ENCODE data around the gene SRP14.
"Not testable (repeated sequence)": the region's sequence is repeated elsewhere in the genome, so short reads cannot be mapped to it uniquely, and the experiment has no call there.

The SRP14 gene

DNA sequence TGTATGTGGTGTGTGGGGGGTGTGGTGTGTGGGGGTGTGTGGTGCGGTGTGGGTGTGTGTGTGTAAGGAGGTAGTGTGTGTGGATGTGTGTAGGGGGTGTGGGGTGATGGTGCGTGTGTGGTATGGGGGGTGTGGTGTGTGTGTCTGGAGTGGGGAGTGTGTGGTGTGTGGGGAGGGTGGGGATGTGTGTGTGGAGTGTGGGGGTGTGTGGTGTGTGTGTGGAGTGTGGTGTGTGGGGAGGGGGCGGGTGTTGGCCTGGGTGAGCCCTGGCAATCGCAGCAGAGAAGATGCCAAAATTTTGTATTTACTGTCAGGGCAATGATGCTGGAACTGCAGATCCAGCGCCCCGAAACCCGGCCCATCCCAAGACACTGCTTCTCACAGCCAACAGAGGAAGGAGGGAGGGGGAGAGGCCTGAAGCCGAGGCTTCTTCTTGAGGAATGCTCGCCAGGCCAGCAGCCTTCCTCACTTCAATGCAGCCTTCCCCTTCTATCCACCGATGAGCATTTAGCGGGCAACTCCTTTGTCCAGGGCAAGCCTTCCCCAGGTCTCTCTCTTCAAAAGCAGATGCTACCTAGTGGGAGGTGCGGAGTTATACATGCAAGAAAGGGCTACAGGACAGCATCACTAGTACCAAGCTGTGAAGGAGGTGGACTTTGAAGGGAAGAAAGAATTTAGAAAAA, 11.9 kb upstream of the SRP14 start:
- DNase-seq, result no peak

DNA sequence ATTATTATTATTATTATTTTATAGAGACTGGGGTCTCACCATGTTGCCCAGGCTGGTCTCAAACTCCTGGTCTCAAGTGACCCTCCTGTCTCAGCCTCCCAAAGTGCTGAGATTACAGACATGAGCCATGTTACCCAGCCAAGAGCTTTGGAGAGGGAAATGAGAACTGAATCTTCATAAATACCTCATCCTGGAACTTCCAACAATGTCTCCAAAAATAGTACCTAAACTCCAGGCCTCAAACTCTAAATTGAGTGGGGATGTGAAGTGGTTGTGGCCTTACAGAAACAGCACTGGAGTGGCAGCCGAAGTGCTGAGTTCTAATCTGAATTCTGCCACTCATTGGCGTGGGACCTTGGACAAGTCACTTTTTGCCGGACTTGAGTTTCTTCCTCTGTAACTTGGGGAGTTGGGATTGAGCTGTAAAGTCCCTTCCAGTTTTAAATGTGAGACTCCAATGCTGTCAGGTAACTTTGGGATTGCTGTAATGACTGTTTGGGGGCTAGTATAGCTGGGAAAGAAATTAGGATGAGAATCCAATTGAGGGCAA, 10.0 kb upstream of the SRP14 start:
- DNase-seq, result no peak

DNA sequence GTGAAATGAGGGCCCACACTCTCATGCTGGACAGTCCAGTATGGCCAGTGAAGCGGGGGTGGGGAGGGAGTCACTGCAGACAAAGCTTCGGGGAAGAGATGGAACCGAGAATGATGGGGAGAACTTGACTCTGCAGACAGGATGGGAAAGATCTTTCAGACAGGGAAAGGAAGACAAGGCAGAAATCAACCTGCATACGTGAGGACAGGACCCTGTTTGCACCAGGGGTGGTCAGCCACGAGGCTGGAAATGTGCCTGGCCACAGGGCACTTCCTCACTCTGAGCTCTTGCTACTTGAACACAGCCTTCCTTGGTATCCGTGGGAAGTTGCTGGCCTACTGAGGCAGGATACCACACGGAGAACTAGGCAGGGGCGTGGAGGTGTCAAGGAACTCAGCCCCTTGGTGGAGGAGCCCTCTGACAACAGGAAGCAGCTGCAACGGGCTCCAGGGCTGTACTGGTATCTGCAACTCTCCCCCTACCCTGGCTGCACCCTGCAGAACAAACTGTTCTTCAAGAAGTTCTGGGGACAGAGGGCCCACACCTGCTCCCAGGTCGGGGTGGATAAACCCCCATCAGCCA, 9.3 kb upstream of the SRP14 start:
- no peak for DNase-seq

DNA sequence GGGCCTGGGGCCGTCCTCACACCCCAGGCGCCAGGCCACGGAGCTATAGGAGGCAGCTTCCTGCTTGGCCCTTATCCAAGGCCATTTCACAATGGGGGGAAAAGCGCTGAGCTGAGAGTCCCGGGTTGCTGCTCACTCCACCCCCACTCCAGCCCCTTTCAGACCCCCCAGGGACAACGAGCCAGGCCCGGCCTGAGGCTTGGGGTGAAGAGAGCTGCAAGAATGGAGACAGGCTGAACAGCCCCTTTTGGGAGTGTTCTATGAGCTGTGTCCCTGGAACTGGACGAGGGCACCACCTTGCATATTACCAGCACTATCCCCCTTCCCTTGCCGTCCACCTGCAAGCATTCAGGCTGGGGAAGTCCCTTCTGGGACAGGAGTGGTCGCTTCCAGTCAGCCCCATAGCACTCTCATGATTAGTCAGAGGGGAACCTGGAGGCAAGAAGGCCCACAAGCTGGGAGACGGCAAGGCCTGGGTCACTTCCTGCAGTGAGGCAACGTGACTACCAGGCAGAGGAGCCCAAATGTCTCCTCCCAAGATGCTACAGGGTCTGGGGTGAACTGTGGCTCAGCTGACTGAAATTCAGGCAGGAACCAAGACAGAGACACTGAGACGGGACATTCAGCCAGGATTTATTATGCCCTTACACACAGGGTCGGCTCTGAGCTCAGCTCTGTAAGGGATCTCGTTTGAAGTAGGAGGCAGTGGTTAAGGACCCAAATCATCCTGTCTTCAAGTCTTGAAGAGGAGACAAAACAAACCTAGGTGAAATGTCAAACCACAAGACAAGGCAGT, 8.6 kb upstream of the SRP14 start:
- peak in 8 of 14 donors; percentile 27 to 60 (median 36) for DNase-seq

DNA sequence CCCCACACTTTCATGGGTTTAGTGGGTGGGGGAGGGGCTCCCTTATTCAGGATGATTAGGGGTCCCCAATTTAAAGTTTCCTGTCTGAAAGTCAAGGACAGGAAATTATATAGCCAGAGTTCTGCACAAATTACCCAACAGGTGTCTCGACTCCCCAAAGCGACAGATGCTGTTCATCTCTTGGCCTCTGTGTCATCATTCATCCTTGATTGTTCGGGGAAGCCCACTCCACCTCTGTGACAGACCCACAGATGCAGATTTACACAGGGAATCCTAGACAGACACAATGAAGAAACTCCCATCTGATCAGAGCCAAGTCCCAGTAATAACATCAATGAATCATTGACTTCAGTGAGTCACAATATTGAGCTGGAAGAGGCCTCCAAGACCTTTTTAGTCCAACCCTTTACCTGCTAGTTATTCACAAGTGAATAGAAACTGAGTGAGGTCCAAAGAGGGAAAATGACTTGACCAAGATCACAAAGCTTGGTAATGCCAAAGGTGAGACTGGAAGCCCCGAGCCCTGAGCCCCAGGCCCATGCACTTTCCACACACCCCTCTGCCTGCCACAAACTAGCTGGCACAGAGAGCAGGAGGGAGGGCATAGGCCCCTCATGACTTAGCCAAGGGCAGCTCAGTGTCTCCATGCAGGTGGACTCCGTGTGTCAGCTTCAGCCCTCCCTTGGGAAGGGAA, 7.9 kb upstream of the SRP14 start:
- no peak for DNase-seq

DNA sequence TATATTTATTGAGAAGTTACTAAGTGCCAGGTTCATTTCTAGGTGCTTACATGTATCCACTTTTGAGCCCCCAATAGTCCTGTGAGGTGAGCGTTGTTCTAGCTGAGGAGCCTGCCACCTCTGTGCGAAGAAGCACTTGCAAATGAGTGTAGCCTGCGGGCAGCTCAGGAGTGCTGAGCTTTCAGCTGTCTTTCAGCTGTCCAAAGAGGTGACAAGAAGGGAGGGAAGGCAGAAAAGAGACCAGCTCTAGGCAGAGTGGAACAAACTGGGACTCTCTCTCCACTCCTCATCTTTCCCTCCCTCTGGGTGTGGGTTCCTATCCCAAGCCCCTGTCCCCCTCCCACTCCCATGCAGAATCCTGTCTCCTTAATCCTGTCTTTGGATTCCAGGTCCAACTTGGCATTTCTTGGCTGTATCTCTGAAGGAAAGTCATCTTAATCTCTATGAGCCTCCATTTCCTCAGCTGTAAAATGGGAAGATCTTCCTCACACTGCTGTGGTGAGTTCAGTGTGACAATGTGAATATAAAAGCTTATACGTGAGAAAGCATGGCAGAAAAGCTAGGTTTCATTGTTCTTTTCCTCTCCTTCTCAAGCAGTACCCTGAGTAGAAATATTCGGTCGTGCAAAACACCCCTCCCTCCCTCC, 6.7 kb upstream of the SRP14 start:
- DNase-seq, result no peak

DNA sequence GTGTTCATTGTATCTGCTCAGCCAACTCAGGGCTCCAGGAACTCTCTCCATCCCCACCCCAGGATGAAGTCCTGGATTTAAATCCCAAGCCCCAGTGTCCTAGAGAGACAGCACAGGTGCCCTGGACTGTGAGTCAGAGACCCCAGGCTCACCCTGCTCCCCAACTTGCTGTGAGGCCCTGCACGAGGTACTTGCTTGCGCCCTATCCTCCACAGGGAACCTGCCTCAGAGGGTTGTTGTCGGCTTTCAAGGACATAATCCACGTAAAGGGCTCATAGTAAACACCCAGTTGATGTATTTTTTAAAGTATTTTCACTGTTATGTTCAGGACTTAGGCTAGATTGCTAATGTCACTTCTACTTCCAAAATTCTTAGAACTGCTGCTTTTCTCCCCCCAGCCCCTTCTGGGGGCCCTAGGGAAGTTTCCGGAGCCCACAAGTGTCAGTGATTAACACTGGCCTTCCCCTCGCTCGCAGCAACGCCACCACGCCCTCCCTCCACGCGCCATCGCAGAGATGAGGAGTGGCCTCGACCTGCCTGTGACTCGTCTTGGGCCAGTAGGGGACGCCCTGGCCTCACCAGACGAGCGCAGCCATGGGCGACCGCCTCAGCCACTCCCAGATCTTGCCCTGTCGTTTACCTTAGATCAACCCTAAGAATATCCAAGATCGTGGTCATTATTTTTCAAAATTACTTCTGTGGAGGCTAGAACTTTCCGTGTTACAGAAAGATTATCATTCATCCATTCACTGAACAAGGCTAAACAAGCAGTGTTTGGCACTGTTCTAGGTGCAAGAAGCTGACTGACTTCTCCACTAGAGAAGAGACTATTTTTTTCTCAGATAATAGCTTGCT, 6.0 kb upstream of the SRP14 start:
- peak in 12 of 14 donors; percentile 36 to 78 (median 66) for DNase-seq

DNA sequence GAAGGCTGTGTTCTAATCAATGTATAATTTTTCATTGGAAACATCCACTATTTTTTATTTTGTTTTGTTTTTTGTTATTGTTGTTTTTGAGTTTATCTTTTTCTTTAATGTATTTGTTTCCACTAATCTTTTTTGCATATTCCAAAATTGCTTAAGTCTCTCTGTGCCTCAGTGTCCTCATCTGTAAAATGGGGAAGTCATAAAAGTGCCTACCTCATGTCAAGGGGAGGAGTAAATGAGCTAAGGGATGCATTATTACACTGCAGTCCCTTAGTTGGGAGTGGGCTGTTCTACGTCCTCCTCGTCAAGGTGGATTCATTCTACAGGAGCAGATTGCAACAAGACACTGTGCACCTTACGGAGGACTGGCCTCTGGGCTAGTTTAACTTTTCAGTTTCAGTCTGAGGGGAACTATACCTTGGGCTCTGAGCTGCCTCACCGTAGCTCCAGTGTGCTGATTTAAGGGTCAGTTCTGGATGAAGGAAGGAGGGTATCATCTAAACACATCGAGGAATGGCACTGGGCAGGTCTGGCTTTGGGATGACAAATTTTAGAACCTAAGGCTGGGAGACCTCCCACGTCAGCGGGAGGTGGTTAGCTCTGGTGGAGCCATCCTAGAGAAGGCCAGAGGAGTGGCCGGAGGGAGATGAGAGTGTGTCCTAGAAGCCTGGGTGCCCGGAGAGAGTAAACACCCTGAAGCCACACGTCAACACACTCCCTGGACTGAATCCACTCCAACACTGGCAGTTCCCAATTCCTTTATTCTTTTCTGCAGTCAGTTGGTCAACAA, 5.1 kb upstream of the SRP14 start:
- DNase-seq, result peak in 1 of 14 donors; percentile 30

DNA sequence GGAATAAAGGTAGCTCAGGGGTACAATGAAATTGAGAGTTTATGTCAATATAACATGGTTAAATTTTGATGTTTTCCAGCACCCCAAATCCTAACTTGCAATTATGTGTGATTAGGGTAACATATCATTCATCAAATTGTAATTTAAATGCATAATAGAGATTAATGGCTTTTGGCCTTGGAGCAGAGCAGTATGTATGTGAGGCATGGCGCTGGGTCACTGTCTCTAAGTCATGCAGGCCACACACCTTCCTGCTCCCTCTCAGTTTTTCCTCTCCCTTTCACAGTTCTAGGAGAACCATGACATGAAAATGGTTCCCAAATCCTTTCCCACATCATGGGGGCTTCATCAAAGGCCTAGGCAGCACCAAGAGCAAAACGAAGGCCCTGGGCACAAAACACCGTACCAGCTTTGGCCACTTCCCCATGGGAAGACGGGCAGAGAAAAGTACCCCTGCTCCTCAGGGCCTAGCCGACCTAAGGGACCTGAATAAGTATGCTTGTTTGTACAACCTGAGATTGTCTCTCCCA, 3.9 kb upstream of the SRP14 start:
- DNase-seq, result no peak

DNA sequence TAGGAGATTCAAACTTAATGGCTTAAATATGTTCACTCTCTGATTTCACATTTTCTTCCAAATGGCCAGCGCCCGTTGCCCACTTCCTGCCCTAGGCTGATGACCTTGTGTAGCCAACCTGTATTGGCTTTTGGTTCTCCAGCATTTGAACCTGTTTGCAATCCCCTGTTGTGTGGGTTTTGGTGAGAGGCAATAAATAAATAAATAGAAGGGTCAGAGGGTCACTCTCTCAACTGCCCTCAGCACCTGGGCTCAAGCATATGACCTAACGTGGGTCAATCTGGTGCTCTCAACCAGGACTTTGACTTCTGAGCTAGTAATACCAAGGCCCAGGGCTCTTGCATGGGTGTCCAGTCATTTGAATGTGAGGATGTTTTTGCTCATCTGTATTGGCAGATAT, 1.8 kb upstream of the SRP14 start:
- DNase-seq, result no peak

DNA sequence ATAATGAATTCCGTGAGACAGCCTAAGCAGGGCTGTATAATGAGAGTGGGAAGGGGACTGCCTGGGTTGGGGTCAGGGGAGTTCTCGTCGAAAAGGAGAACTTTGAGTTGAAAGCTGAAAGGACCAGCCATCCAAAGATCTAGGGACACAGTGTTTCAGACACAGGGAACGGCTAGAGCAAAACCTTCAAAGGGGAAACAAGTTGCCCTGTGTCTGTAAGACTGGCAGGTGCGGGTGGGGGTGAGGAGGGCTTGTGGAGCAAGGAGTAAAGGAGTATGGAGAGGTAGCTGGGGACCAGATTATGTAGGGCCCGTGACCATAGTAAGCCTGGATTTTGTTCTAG, 1.3 kb upstream of the SRP14 start:
- no peak for DNase-seq

DNA sequence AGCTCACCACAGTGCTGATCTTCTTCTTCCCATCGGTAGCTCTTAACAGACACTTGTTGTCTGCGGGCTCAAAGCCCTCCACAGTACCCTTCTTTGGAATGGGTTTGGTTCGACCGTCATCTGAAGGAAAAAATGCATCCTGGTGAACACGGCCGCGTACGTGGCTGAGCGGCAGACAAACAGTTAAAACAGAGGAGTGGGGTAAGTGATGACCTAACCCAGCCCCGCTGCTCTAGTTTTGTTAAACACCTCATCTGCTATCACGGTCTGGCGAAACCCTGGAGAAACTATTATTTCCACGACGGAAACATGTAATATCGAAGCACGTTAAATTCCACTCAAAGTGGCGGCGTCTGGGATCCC, 725 bp downstream of the SRP14 start:
- no peak for DNase-seq

DNA sequence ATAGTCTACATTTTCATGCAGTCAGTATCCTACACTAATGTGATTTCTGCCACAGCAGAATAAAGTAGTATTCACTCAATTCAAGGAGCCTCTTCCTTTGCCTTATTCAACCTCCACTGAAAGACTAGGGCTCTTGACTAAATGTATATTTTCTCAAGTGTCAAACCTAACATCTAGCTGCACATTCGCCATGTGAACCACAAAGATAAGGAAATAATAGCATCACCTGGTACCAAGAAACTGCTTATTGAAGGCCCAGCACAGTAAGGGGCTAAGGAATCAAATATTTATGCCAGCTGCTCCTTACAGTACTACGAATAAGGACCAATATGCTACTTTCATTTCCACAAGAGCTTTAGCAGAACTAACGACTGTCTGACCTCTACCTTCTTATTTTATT, 1.3 kb downstream of the SRP14 start:
- no peak for DNase-seq

DNA sequence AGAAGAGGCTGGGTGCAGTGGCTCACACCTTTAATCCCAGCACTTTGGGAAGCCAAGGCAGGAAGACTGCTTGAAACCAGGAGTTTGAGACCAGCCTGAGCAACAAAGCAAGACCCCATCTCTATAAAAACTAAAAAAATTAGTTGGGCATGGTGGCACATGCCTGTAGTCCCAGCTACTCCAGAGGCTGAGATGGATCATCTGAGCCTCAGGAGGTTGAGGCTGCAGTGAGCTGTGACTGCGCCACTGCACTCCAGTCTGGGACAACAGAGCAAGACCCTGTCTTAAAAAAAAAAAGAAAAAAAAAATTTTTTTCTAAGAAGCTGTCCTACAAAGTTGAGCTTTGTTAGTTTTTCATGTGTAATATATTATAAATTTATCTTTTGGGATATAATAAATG, 3.8 kb downstream of the SRP14 start:
- not testable (repeated sequence) for DNase-seq

DNA sequence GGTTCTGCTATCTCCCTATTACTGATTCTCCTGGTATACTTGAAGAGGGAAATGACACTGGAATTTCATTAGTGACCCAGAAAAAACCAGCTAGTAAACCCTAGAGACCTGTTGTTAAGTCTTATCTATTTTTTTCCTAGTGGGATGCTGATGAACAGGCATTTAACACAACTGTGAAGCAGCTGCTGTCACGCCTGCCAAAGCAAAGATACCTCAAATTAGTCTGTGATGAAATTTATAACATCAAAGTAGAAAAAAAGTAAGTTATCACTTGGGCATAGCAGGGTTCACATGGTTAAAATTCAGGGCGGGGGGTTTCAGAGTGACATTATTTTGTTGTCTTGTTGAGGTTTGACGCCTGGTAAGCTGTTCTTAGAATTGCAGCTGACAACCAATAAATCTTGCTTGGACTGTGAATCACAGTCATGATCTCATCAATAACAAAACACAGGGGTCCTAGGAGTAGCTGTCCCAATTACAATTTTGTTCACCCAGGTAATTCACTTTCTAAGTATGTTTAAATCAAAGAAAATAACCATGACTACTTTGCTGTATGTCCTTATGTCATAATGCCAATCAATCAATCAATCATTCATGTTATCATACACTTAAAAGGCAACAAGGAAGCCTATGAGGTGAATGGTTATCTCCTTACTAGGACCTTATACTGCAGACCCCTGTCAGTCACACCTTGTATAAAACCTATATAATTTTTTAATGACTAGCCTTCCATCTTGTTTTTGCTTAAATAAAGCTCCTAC, 4.6 kb downstream of the SRP14 start:
- no peak for DNase-seq

DNA sequence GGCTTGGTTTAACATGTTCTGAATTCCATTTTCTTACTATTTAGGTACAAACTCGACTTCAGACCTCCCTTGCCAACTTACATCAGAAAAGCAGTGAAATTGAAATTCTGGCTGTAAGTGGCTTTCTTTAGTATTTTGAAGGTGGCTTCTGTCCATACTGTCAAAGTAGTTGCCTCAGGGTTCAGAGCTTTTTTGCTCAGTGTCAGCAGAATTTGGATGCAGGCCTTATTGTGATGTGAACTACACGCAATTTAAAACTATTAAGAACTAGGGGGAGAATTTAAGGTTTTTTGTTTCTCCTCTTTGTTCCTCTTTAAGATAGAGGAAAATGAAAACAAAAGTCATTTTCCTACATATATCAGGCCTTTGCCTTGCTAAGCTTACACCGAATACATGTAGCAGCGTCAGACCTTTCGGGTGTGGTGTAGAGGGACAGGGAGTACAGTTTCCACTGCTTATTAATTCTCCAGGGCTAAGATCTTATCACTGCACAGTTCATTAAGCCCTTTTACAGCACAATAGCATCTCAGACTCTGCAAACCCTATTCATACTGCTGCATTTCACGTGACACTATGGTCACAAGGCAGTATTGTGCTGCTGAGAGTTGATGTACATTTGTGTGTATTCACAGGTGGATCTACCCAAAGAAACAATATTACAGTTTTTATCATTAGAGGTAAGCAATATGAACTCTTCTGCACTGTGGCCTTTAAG, 6.7 kb downstream of the SRP14 start:
- peak in 4 of 14 donors; percentile 2 to 27 (median 12) for DNase-seq

DNA sequence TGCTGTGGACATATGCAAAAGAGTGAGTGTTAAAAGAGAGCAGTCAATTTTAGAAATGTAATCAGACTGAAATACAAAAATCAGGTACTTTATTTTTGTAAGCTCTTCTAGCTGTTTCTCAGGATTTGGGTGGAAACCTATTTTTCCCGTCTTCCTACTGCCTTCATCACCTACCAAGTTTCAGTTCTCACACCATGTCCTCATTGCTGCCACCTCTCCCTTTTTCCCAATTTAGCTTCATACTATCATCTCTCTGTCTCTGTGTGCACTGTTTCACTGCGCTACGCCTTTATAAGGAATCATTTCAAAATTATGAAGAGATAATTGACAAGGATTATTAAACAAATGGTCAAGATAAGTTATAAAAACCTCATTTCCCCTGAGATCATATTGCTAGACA, 7.7 kb downstream of the SRP14 start:
- DNase-seq, result no peak

DNA sequence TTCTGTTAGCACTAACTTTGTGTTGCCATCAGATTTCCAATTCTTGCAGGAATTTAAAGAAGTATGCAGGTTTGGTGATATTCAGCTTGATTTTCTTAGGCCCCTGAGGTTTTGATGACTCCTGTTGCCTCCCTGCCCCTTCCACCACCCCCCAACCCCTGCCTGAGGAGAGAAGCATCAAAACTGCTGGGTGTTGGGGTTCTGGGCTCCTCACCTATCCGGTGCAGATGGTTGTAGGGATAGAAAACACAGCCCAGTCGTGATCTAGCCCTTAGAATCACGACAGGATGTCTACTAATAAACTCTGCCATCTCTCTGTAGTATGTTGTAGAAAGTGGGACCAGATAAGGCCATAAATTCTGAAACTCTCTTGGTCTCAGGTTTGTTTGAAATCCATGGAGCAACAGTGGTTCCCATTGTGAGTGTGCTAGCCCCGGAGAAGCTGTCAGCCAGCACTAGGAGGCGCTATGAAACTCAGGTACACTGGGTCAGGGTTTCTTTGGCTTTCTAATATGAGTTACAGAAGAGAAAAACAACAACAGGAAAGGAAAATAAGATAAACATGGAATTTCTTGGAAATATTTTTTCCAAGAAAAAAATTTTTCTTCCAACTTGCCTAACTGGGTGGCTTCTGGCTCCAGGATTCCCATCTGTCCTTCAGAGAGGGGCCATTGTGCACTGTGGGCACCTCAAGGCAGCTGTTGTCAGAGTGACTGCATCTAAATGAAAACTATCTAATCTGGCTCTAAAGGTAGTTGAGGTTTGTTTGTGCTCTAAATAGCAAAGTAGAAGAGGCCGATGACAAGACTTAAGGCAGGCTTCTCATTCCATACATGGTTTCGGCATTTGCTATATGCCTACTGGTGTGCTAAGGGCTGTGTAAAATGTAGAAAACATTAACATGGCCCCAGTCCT, 8.7 kb downstream of the SRP14 start:
- no peak for DNase-seq
